ENCODE measurements around the gene RNF43.

The RNF43 gene

DNA sequence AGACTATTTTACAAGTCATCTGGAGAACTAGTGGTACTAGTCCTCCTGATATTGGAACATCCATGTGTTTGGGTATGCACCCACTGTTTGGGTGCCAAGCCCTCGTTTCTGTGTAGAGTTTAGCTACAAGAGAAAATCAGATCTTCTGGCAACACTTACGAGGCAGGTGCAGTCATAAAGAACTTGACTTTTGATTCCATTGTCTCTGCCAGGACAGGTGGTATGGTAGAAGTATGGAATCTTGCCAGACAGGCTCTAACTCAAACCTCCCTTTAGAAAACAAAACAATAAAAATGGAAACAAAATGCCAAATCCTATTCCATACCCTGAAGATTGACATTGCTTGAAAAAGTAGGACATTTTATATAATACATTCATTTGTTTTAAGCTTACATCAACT is 16.0 kb downstream of the RNF43 start:
- no peak for TF ChIP-seq POLR2AphosphoS5 (IDR thresholded peaks at IDR 0.05; ENCODE audit: low read depth, low read length)
- no peak for TF ChIP-seq FOXP2 (optimal IDR thresholded peaks at IDR 0.05; ENCODE audit: borderline replicate concordance, extremely low read depth, extremely low read length, insufficient read depth)
- no peak for TF ChIP-seq TAF1 (IDR thresholded peaks at IDR 0.05; ENCODE audit: borderline replicate concordance, insufficient read depth, low read length)
- TF ChIP-seq, protein P1, sequence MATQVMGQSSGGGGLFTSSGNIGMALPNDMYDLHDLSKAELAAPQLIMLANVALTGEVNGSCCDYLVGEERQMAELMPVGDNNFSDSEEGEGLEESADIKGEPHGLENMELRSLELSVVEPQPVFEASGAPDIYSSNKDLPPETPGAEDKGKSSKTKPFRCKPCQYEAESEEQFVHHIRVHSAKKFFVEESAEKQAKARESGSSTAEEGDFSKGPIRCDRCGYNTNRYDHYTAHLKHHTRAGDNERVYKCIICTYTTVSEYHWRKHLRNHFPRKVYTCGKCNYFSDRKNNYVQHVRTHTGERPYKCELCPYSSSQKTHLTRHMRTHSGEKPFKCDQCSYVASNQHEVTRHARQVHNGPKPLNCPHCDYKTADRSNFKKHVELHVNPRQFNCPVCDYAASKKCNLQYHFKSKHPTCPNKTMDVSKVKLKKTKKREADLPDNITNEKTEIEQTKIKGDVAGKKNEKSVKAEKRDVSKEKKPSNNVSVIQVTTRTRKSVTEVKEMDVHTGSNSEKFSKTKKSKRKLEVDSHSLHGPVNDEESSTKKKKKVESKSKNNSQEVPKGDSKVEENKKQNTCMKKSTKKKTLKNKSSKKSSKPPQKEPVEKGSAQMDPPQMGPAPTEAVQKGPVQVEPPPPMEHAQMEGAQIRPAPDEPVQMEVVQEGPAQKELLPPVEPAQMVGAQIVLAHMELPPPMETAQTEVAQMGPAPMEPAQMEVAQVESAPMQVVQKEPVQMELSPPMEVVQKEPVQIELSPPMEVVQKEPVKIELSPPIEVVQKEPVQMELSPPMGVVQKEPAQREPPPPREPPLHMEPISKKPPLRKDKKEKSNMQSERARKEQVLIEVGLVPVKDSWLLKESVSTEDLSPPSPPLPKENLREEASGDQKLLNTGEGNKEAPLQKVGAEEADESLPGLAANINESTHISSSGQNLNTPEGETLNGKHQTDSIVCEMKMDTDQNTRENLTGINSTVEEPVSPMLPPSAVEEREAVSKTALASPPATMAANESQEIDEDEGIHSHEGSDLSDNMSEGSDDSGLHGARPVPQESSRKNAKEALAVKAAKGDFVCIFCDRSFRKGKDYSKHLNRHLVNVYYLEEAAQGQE (IDR thresholded peaks at IDR 0.05; ENCODE audit: insufficient read depth in 1 of 2, low read depth in 2 of 2, low read length in 2 of 2): no peak
- TF ChIP-seq SIN3A (IDR thresholded peaks at IDR 0.05; ENCODE audit: borderline replicate concordance, insufficient read depth, low read length): no peak

DNA sequence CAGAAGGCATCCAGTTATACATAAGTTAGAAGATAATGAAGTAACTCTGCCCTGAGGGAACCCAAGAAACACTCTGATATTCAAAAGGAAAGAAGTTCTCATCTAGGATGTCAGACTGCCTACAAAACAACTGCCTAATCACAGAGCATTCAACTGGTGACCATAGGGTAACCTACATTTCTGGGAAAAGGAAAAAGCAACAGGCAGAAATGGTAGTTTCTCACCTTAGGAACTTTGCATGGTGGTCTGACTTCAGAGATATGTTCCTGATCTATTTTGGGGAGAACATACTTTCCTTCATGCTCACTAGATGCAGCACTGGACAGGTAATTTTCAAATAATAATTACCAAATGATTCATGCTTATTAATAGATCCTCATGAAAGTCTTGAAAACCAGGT is 16.5 kb downstream of the RNF43 start:
- TF ChIP-seq SIN3A (IDR thresholded peaks at IDR 0.05; ENCODE audit: borderline replicate concordance, insufficient read depth, low read length) (no peak), TAF1 (IDR thresholded peaks at IDR 0.05; ENCODE audit: borderline replicate concordance, insufficient read depth, low read length) (no peak), POLR2AphosphoS5 (IDR thresholded peaks at IDR 0.05; ENCODE audit: low read depth, low read length) (no peak)

DNA sequence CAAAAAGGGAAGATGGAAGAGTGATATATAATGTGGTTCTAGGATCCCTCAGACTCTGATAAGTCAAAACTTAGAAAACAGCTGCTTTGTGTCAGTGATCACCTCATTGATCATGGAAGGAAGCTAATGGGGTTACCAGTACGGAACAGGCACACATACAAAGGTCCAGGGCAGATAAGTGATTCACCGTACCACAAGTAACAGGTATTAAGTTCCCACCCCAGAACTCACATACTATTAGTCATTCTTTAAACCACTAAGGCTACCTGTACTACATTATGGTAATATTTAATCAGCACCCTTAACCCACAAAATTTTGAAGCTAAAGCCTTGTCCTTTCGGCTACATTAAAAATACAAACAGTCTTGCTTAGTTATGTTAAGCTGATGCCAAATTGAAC is 17.4 kb downstream of the RNF43 start:
- no peak for TF ChIP-seq TAF1 (IDR thresholded peaks at IDR 0.05; ENCODE audit: borderline replicate concordance, insufficient read depth, low read length)
- TF ChIP-seq, protein P1 (IDR thresholded peaks at IDR 0.05; ENCODE audit: insufficient read depth in 1 of 2, low read depth in 2 of 2, low read length in 2 of 2): no peak
- no peak for TF ChIP-seq POLR2AphosphoS5 (IDR thresholded peaks at IDR 0.05; ENCODE audit: low read depth, low read length)
- TF ChIP-seq FOXP2 (optimal IDR thresholded peaks at IDR 0.05; ENCODE audit: borderline replicate concordance, extremely low read depth, extremely low read length, insufficient read depth): no peak
- no peak for TF ChIP-seq SIN3A (IDR thresholded peaks at IDR 0.05; ENCODE audit: borderline replicate concordance, insufficient read depth, low read length)

DNA sequence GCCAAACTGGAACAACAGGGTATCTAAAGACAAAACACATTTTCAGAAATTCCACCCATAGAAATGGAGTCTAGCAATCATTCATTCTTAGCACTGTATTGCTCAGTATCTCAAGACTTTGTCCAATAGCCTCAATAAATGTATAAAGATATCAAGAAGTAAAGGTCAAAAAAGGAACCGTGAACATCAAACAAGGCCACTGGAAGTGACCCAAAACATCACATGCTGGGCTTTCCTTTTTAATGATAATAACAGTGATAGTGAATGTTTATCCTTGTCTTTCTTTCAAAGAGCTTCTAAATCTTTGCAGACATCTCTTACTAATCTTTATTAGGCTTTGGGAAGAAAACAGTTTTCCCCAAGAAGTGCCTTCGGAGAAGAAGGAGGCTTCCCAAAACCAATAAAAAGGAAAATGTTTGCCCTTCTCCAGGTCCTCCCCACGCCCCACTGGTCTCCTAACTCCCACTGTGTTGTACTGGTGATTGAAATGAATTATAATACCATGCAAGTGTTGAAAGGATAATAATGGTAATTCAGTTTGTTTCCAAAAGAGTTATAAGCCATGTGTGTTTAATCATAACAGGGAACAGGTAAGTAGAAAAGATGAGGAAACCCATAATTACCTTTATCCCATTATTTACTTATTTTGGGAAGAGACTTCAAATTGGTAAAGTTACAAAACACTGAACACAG is 18.6 kb downstream of the RNF43 start:
- TF ChIP-seq FOXP2 (optimal IDR thresholded peaks at IDR 0.05; ENCODE audit: borderline replicate concordance, extremely low read depth, extremely low read length, insufficient read depth) (no peak), POLR2AphosphoS5 (IDR thresholded peaks at IDR 0.05; ENCODE audit: low read depth, low read length) (no peak), SIN3A (IDR thresholded peaks at IDR 0.05; ENCODE audit: borderline replicate concordance, insufficient read depth, low read length) (no peak), TAF1 (IDR thresholded peaks at IDR 0.05; ENCODE audit: borderline replicate concordance, insufficient read depth, low read length) (no peak)
- TF ChIP-seq, protein P1 (IDR thresholded peaks at IDR 0.05; ENCODE audit: insufficient read depth in 1 of 2, low read depth in 2 of 2, low read length in 2 of 2): no peak

DNA sequence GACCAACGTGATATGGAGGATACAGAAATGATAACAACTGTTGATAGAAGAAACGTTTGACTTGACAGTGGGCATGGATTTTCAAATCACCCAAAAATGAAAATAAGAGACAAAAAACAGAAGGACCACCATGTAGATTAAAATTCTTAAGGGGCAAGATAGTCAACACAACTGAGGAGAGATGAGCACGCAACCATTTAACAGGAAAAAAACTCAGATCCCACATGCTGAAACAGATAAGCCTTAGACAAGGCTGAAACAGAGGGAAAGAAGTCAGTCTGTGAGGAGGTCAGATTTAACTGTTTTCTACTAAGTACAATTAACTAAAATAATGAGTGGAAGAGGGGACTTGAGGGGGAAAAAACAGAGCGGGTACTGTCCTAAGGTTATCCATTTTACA is 21.2 kb downstream of the RNF43 start:
- TF ChIP-seq POLR2AphosphoS5 (IDR thresholded peaks at IDR 0.05; ENCODE audit: low read depth, low read length) (no peak), SIN3A (IDR thresholded peaks at IDR 0.05; ENCODE audit: borderline replicate concordance, insufficient read depth, low read length) (no peak), FOXP2 (optimal IDR thresholded peaks at IDR 0.05; ENCODE audit: borderline replicate concordance, extremely low read depth, extremely low read length, insufficient read depth) (no peak), TAF1 (IDR thresholded peaks at IDR 0.05; ENCODE audit: borderline replicate concordance, insufficient read depth, low read length) (no peak)
- TF ChIP-seq, protein P1 (IDR thresholded peaks at IDR 0.05; ENCODE audit: insufficient read depth in 1 of 2, low read depth in 2 of 2, low read length in 2 of 2): no peak

Data from PFSK-1 (cell line).